Liver (tissue), 9 donors: ENCODE data around the gene TMEM170B. TPM values are rescaled to one million over a fixed set of nuclear protein-coding genes. Genes with fewer than 3 reads are reported as not detected.

ENCODE experiments used
- DNase-seq: peaks from one replicate; pipeline ENCODE4 v3.0.0-alpha.2; 2017; ENCODE audit warnings: low spot score
- H3K27ac ChIP-seq, 2 donors: one replicate each; pipeline ENCODE4 v1.7.0; 2013; ENCODE audit warnings: inconsistent platforms in 2 of 2, low read length in 2 of 2, control low read depth in 1 of 2, low read depth in 1 of 2, mild to moderate bottlenecking in 1 of 2
- H3K27me3 ChIP-seq, 4 donors: one replicate each; pipeline versions ENCODE4 v1.6.1 to v1.7.0; 2013; ENCODE audit warnings: low read length in 3 of 4, inconsistent platforms in 1 of 4, mild to moderate bottlenecking in 1 of 4, moderate library complexity in 1 of 4; ENCODE audit not compliant: control insufficient read depth in 4 of 4, insufficient read depth in 4 of 4
- H3K36me3 ChIP-seq, 4 donors: one replicate each; pipeline versions ENCODE4 v1.6.1 to v1.7.0; 2013; ENCODE audit warnings: low read length in 3 of 4, mild to moderate bottlenecking in 3 of 4, low read depth in 1 of 4, moderate library complexity in 1 of 4; ENCODE audit not compliant: control insufficient read depth in 4 of 4, insufficient read depth in 3 of 4
- H3K4me1 ChIP-seq, 4 donors: one replicate each; pipeline versions ENCODE4 v1.6.1 to v1.7.0; 2013; ENCODE audit warnings: low read length in 3 of 4, mild to moderate bottlenecking in 3 of 4, moderate library complexity in 1 of 4; ENCODE audit not compliant: control insufficient read depth in 4 of 4, insufficient read depth in 4 of 4
- H3K4me3 ChIP-seq, 3 donors: one replicate each; pipeline versions ENCODE4 v1.6.1 to v1.7.0; 2013; ENCODE audit warnings: low read length in 3 of 3, control low read depth in 1 of 3, low read depth in 1 of 3, mild to moderate bottlenecking in 1 of 3
- H3K9ac ChIP-seq, 2 donors: one replicate each; pipeline ENCODE4 v1.7.0; 2013; ENCODE audit warnings: low read length in 2 of 2, mild to moderate bottlenecking in 2 of 2, moderate library complexity in 2 of 2, control low read depth in 1 of 2, low read depth in 1 of 2
- H3K9me3 ChIP-seq, 4 donors: one replicate each; pipeline versions ENCODE4 v1.6.1 to v1.7.0; 2013; ENCODE audit warnings: low read length in 3 of 4; ENCODE audit not compliant: control insufficient read depth in 4 of 4
- EGR1 ChIP-seq, 2 donors: IDR thresholded peaks; 2 replicates each; pipeline ENCODE4 v1.6.1; 2016 to 2018; ENCODE audit warnings: antibody characterized with exemption in 2 of 2, low read depth in 2 of 2
- FOXA1 ChIP-seq: IDR thresholded peaks from 2 replicates; pipeline ENCODE4 v1.6.1; 2016; ENCODE audit warnings: antibody characterized with exemption
- FOXA2 ChIP-seq: IDR thresholded peaks from 2 replicates; pipeline ENCODE4 v1.6.1; 2016; ENCODE audit warnings: antibody characterized with exemption
- GABPA ChIP-seq, 2 donors: IDR thresholded peaks in 1 of 2; conservative IDR thresholded peaks in 1 of 2; 2 replicates each; pipeline ENCODE4 v1.6.1; 2016; ENCODE audit warnings: antibody characterized with exemption in 2 of 2, mild to moderate bottlenecking in 1 of 2, moderate library complexity in 1 of 2
- HNF4G ChIP-seq: IDR thresholded peaks from 2 replicates; pipeline ENCODE4 v1.6.1; 2016; ENCODE audit warnings: antibody characterized with exemption
- JUND ChIP-seq, 2 donors: IDR thresholded peaks; 2 replicates each; pipeline ENCODE4 v1.6.1; 2016; ENCODE audit warnings: antibody characterized with exemption in 2 of 2
- NR2F2 ChIP-seq: IDR thresholded peaks from 2 replicates; pipeline ENCODE4 v1.6.1; 2016; ENCODE audit warnings: antibody characterized with exemption
- RAD21 ChIP-seq, 2 donors: IDR thresholded peaks; 2 replicates each; pipeline ENCODE4 v1.6.1; 2016; ENCODE audit warnings: antibody characterized with exemption in 2 of 2, mild to moderate bottlenecking in 2 of 2
- REST ChIP-seq: IDR thresholded peaks from 2 replicates; pipeline ENCODE4 v1.6.1; 2016; ENCODE audit warnings: antibody characterized with exemption, mild to moderate bottlenecking
- SP1 ChIP-seq: IDR thresholded peaks from 2 replicates; pipeline ENCODE4 v1.6.1; 2018; ENCODE audit warnings: antibody characterized with exemption, mild to moderate bottlenecking
- TAF1 ChIP-seq: conservative IDR thresholded peaks from 2 replicates; pipeline ENCODE4 v1.6.1; 2016; ENCODE audit warnings: antibody characterized with exemption, mild to moderate bottlenecking
- YY1 ChIP-seq: IDR thresholded peaks from 2 replicates; pipeline ENCODE4 v1.6.1; 2016; ENCODE audit warnings: antibody characterized with exemption, mild to moderate bottlenecking
- WGBS: extraction: QIAGEN DNeasy Blood & Tissue Kit; methylation state at CpG from one replicate; pipeline ENCODE4 v1.1.7; 2013; 5-methylcytosine and 5-hydroxymethylcytosine counted together
- polyA plus RNA-seq, 2 donors: library from polyadenylated mRNA; stranded (reverse) in 1 of 2; unstranded in 1 of 2; fragments of 200-250 nt in 1 of 2; fragments of >200 nt in 1 of 2; fragmentation: Nextera tagmentation in 1 of 2; extraction: Ambion mirVana in 1 of 2; gene quantifications; one replicate each; pipeline versions ENCODE4 v1.2.1 to v1.2.3, GENCODE V29; 2013 to 2015
- total RNA-seq, 2 donors: library from RNA; depleted of rRNA; stranded (reverse); fragments of >200 nt; gene quantifications; one replicate each; pipeline ENCODE4 v1.2.3, GENCODE V29; 2014
- TF ChIP-seq, protein P1 (sequence below): IDR thresholded peaks from 2 replicates; pipeline ENCODE4 v1.6.1; 2016; ENCODE audit warnings: antibody characterized with exemption
- TF ChIP-seq, protein P2 (sequence below): IDR thresholded peaks from 2 replicates; pipeline ENCODE4 v1.6.1; 2016; ENCODE audit warnings: antibody characterized with exemption
- TF ChIP-seq, protein P3 (sequence below): fragments of 150-350 bp; IDR thresholded peaks from 2 replicates; pipeline ENCODE4 v1.5.1; 2017; ENCODE audit warnings: improper control_type of control experiment, low read depth, low read length; ENCODE audit not compliant: missing input control
- donor health status: healthy.
- donor health status: healthy.
- donor health status: healthy.
- donor health status: healthy.
- donor health status: healthy.

The TMEM170B gene
- total and polyA plus RNA-seq, 4 donors: 1.8 to 11.0 (median 6.1) TPM

DNA sequence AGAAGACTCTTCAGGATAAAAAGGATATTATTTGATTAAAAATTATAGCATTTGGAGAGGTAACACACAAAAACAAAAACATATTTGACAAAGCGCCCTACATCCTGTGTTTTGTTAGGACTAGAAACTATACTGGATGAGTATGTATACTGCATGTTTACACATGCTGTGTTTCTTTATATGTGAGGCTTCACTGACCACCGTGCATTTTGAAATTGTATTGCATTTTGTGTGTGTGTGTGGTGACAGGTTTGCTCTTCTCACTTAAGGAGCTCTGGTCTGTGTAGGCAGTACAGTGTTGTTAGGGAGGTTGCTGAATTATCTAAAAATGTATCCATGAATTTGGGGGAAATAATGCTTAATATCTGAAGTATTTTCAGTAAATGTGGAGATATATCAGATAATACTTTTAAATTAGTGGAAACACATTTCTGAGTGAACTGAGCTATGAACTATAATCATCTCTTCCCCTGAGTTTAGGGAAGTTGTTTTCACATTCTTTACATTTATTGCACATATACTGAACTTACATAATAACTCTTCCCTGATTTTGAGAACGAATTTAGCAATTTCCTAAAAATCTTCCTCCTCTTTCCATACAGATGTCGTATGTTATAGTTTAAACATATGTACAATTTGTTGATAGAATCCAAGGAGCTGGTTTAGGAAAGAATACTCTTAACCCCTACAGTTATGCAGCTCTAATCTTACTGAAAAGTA, 43.3 kb downstream of the TMEM170B start:
- 81% methylated on average over 4 of the region's 4 CpGs for WGBS
- Histone ChIP-seq H3K4me3 (no peak overlapping the region), H3K9me3 (no peaks in the 10 kb centered on the region), H3K27me3 (no peaks in the 10 kb centered on the region), H3K9ac (no peak overlapping the region), H3K27ac (no peak overlapping the region), H3K4me1 (peaks cover 0 to under 1% (median 0%) of the 10 kb centered on the region in 4 donors), H3K36me3 (no peaks in the 10 kb centered on the region)
- TF ChIP-seq EGR1 (IDR thresholded peaks at IDR 0.05; ENCODE audit: low read depth in 2 of 2) (no peak), NR2F2 (no peak), YY1 (no peak), REST (no peak), JUND (IDR thresholded peaks at IDR 0.05) (no peak), TAF1 (no peak), FOXA2 (no peak), GABPA (IDR thresholded peaks at IDR 0.05 in 1 of 2, conservative IDR thresholded peaks at IDR 0.05 in 1 of 2) (no peak), SP1 (no peak), FOXA1 (no peak), RAD21 (IDR thresholded peaks at IDR 0.05) (no peak), HNF4G (no peak)
- TF ChIP-seq, protein P1, sequence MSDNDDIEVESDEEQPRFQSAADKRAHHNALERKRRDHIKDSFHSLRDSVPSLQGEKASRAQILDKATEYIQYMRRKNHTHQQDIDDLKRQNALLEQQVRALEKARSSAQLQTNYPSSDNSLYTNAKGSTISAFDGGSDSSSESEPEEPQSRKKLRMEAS: no peak
- TF ChIP-seq, protein P2, sequence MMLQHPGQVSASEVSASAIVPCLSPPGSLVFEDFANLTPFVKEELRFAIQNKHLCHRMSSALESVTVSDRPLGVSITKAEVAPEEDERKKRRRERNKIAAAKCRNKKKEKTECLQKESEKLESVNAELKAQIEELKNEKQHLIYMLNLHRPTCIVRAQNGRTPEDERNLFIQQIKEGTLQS: no peak
- TF ChIP-seq, protein P3, sequence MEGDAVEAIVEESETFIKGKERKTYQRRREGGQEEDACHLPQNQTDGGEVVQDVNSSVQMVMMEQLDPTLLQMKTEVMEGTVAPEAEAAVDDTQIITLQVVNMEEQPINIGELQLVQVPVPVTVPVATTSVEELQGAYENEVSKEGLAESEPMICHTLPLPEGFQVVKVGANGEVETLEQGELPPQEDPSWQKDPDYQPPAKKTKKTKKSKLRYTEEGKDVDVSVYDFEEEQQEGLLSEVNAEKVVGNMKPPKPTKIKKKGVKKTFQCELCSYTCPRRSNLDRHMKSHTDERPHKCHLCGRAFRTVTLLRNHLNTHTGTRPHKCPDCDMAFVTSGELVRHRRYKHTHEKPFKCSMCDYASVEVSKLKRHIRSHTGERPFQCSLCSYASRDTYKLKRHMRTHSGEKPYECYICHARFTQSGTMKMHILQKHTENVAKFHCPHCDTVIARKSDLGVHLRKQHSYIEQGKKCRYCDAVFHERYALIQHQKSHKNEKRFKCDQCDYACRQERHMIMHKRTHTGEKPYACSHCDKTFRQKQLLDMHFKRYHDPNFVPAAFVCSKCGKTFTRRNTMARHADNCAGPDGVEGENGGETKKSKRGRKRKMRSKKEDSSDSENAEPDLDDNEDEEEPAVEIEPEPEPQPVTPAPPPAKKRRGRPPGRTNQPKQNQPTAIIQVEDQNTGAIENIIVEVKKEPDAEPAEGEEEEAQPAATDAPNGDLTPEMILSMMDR: no peak
- DNase-seq: no peak

- no peak overlapping the region for H3K4me3 ChIP-seq
- no peaks in the 10 kb centered on the region for H3K27me3 ChIP-seq
- no peaks in the 10 kb centered on the region for H3K36me3 ChIP-seq
- no peak overlapping the region for H3K9ac ChIP-seq
- H3K4me1 ChIP-seq: peaks cover 0 to 7% (median 3%) of the 10 kb centered on the region in 4 donors
- DNase-seq: no peak
- WGBS: 64% methylated on average over 5 of the region's 5 CpGs
- H3K9me3 ChIP-seq: no peaks in the 10 kb centered on the region
- TF ChIP-seq, protein P3: no peak
- no peak for TF ChIP-seq NR2F2
- H3K27ac ChIP-seq: no peak overlapping the region
These were observed 46.7 kb downstream of the TMEM170B start for GRCh38 chr6:11584244-11584643.
